Fibroblast of lung (primary cell): Measurements from ENCODE around the gene CCDC87.

ENCODE experiments used
- CTCF ChIP-seq, 2 donors: IDR thresholded peaks in 1 of 2; conservative IDR thresholded peaks in 1 of 2; 1 replicate in 1 of 2; 2 replicates in 1 of 2; pipeline ENCODE4 v1.5.1; 2011 to 2012; ENCODE audit warnings: low read length in 2 of 2, control low read depth in 1 of 2, inconsistent platforms in 1 of 2, low read depth in 1 of 2, mild to moderate bottlenecking in 1 of 2
- EZH2 ChIP-seq: IDR thresholded peaks from 2 replicates; pipeline ENCODE4 v1.5.1; 2012; ENCODE audit warnings: low read length, control low read depth, mild to moderate bottlenecking; ENCODE audit errors: missing control alignments

- no peak for TF ChIP-seq CTCF (conservative IDR thresholded peaks at IDR 0.05 in 1 of 2, IDR thresholded peaks at IDR 0.05 in 1 of 2; ENCODE audit: low read depth in 1 of 2, low read length in 2 of 2)
- no peak for TF ChIP-seq EZH2
Observed at GRCh38 chr11:66545701-66546367, 47.0 kb downstream of the CCDC87 start, which contains the start of gene ZDHHC24.
